Endothelial cell of umbilical vein (primary cell): ENCODE results near the gene AOC2. TPM values are rescaled to one million over a fixed set of nuclear protein-coding genes. Genes with fewer than 3 reads are reported as not detected.

ENCODE experiments used
- BruUV-seq: library from RNA; stranded (reverse); fragments of 400-500 nt; replicated peaks from 2 replicates; lab custom pipeline; 2021; lab: Mats Ljungman, UMichigan
- CTCF ChIA-PET: fragments of 300-600, 350-600 bp; sonication (Branson Sonifier 250); formaldehyde crosslinking; loops from one replicate; lab custom pipeline; 2021; ENCODE audit warnings: antibody characterized with exemption, inconsistent platforms; lab: Charles Lee
- POLR2A ChIA-PET: fragments of 300-600, 350-600 bp; sonication (Branson Sonifier 250); formaldehyde crosslinking; loops from one replicate; lab custom pipeline; 2021; ENCODE audit warnings: antibody characterized with exemption, inconsistent platforms; lab: Charles Lee
- DNase-seq: peaks from one replicate; pipeline ENCODE4 v3.0.0-alpha.2; 2011; ENCODE audit warnings: low read depth, low spot score
- FAIRE-seq: peaks from 2 replicates; lab custom pipeline; 2011; peaks lifted over from hg19 to GRCh38; lab: Jason Lieb, UNC
- H2AFZ ChIP-seq: 2 replicates; pipeline ENCODE4 v1.6.0; 2012; ENCODE audit warnings: low read depth, low read length, control low read depth, inconsistent platforms
- H3K27ac ChIP-seq: 2 replicates; pipeline ENCODE4 v1.5.1; 2011; ENCODE audit warnings: low read depth, mild to moderate bottlenecking, control low read depth, low read length, moderate library complexity; ENCODE audit not compliant: insufficient read depth
- H3K27me3 ChIP-seq, 2 experiments: 2 replicates each; pipeline versions ENCODE4 v1.6.0 to v1.6.1; 2011; ENCODE audit warnings: low read length in 2 of 2, mixed read lengths in 1 of 2; ENCODE audit not compliant: control insufficient read depth in 2 of 2, insufficient read depth in 2 of 2
- H3K36me3 ChIP-seq, 2 experiments: 2 replicates in 1 of 2; 3 replicates in 1 of 2; pipeline ENCODE4 v1.5.1; 2011; ENCODE audit warnings: low read length in 2 of 2, mild to moderate bottlenecking in 1 of 2, moderate library complexity in 1 of 2; ENCODE audit not compliant: control insufficient read depth in 2 of 2, insufficient read depth in 2 of 2; ENCODE audit errors: extremely low read depth in 1 of 2
- H3K4me1 ChIP-seq: 3 replicates; pipeline ENCODE4 v1.5.1; 2011; ENCODE audit warnings: mild to moderate bottlenecking, low read length; ENCODE audit not compliant: control insufficient read depth, insufficient read depth; ENCODE audit errors: extremely low read depth
- H3K4me2 ChIP-seq: 2 replicates; pipeline ENCODE4 v1.6.1; 2011; ENCODE audit warnings: low read length, control low read depth, mixed read lengths; ENCODE audit not compliant: insufficient read depth
- H3K4me3 ChIP-seq, 3 experiments: fragments of 200-600 bp in 1 of 3; sonication (generic), shearing (Covaris generic) in 1 of 3; replicated peaks in 1 of 3; 2 replicates each; pipeline ENCODE4 v1.5.1; 2011 to 2016; ENCODE audit warnings: control low read depth in 3 of 3, low read length in 3 of 3, mild to moderate bottlenecking in 2 of 3, inconsistent platforms in 1 of 3, low read depth in 1 of 3, moderate library complexity in 1 of 3; ENCODE audit not compliant: insufficient read depth in 1 of 3
- H3K79me2 ChIP-seq: 2 replicates; pipeline ENCODE4 v1.6.0; 2012; ENCODE audit warnings: low read length, inconsistent platforms; ENCODE audit not compliant: control insufficient read depth, insufficient read depth
- H3K9ac ChIP-seq: replicated peaks from 2 replicates; pipeline ENCODE3; 2011; ENCODE audit warnings: low read length, control low read depth; ENCODE audit not compliant: insufficient read depth; ENCODE audit errors: extremely low read depth
- H3K9me1 ChIP-seq: replicated peaks from 3 replicates; pipeline ENCODE4 v1.6.0; 2011; ENCODE audit warnings: mild to moderate bottlenecking, low read length; ENCODE audit not compliant: control insufficient read depth, insufficient read depth; ENCODE audit errors: extremely low read depth
- H3K9me3 ChIP-seq: replicated peaks from 2 replicates; pipeline ENCODE4 v1.5.1; 2012; ENCODE audit warnings: low read length, inconsistent platforms; ENCODE audit not compliant: control insufficient read depth, insufficient read depth
- H4K20me1 ChIP-seq: replicated peaks from 2 replicates; pipeline ENCODE3; 2011; ENCODE audit warnings: mild to moderate bottlenecking, low read length; ENCODE audit not compliant: control insufficient read depth, insufficient read depth; ENCODE audit errors: extremely low read depth
- CTCF ChIP-seq, 2 donors: IDR thresholded peaks; 1 replicate in 1 of 2; 2 replicates in 1 of 2; pipeline ENCODE4 v1.5.1; 2011; ENCODE audit warnings: low read length in 2 of 2, mild to moderate bottlenecking in 2 of 2, moderate library complexity in 2 of 2, control low read depth in 1 of 2, inconsistent platforms in 1 of 2, low read depth in 1 of 2; ENCODE audit not compliant: insufficient read depth in 1 of 2; ENCODE audit errors: extremely low read depth in 1 of 2
- EZH2 ChIP-seq: IDR thresholded peaks from 2 replicates; pipeline ENCODE4 v1.6.1; 2012; ENCODE audit warnings: borderline replicate concordance, low read depth, mild to moderate bottlenecking, moderate library complexity, low read length, inconsistent platforms; ENCODE audit not compliant: severe bottlenecking
- FOS ChIP-seq: IDR thresholded peaks from 2 replicates; pipeline ENCODE4 v1.6.1; 2011; ENCODE audit warnings: mild to moderate bottlenecking, low read length, moderate library complexity, borderline replicate concordance; ENCODE audit not compliant: insufficient read depth
- GATA2 ChIP-seq: IDR thresholded peaks from 2 replicates; pipeline ENCODE4 v1.7.0; 2011; ENCODE audit warnings: low read depth, mild to moderate bottlenecking, moderate library complexity, mixed read lengths, low read length; ENCODE audit not compliant: insufficient read length, insufficient read depth
- JUN ChIP-seq: IDR thresholded peaks from 2 replicates; pipeline ENCODE4 v1.6.1; 2011; ENCODE audit warnings: borderline replicate concordance, low read depth; ENCODE audit not compliant: insufficient read length, insufficient read depth
- MAX ChIP-seq: IDR thresholded peaks from 2 replicates; pipeline ENCODE4 v1.6.1; 2011; ENCODE audit not compliant: insufficient read depth, insufficient read length
- MYC ChIP-seq: IDR thresholded peaks from one replicate; pipeline ENCODE4 v1.6.1; 2011; ENCODE audit warnings: mild to moderate bottlenecking, low read depth, low read length
- POLR2A ChIP-seq: IDR thresholded peaks from 2 replicates; pipeline ENCODE4 v1.6.1; 2012; ENCODE audit warnings: low read depth, mild to moderate bottlenecking, control low read depth, low read length
- POLR2AphosphoS5 ChIP-seq: IDR thresholded peaks from 2 replicates; pipeline ENCODE4 v1.6.1; 2012; ENCODE audit warnings: low read depth, mild to moderate bottlenecking, control low read depth, low read length, moderate library complexity; ENCODE audit not compliant: insufficient read depth
- dilution Hi-C: fragments of 300-500 bp; cut with MboI; formaldehyde crosslinking; loops from one replicate; pipeline ENCODE4 v1.15.0; 2019; ENCODE audit warnings: low sequenced_read_pairs; ENCODE audit not compliant: extremely low pct_ligation_motif_present
- intact Hi-C: fragments of 100-400 bp; cut with micrococcal nuclease; formaldehyde crosslinking; loops from one replicate; pipeline ENCODE4 v1.10.0; 2022
- polyA plus RNA-seq, 4 experiments: library from polyadenylated mRNA; depleted of rRNA in 3 of 4; stranded (reverse) in 3 of 4; unstranded in 1 of 4; fragments of >200 nt; gene quantifications; 2 replicates each; pipeline versions ENCODE4 v1.2.1 to v1.2.3, GENCODE V29; 2011 to 2012; ENCODE audit warnings: missing spikeins in 1 of 4
- total RNA-seq: library from RNA; stranded (reverse); gene quantifications from 2 replicates; pipeline ENCODE4 v1.2.3, GENCODE V29; 2021

AOC2 gene
- total and polyA plus RNA-seq, 2 donors (not counting 3 experiments of a cell fraction or from before 2014, with no cell fraction given) = 0.62 to 1.9 TPM

- TF ChIP-seq GATA2 (no peak), MYC (no peak), JUN (no peak), POLR2A (no peak), CTCF (IDR thresholded peaks at IDR 0.05; ENCODE audit: extremely low read depth in 1 of 2, insufficient read depth in 1 of 2, low read depth in 1 of 2, low read length in 2 of 2) (no peak), MAX (no peak), EZH2 (no peak), FOS (no peak), POLR2AphosphoS5 (no peak)
- Histone ChIP-seq H4K20me1 (no peaks in the 10 kb centered on the region), H3K4me2 (no peak overlapping the region), H3K4me3 (no peak overlapping the region), H3K79me2 (no peaks in the 10 kb centered on the region), H3K36me3 (peaks cover 0 to 2% of the 10 kb centered on the region in 2 experiments), H3K27me3 (no peaks in the 10 kb centered on the region), H3K9me1 (no peaks in the 10 kb centered on the region), H2AFZ (no peak overlapping the region), H3K9me3 (no peaks in the 10 kb centered on the region), H3K4me1 (peaks cover 11% of the 10 kb centered on the region), H3K27ac (no peak overlapping the region), H3K9ac (no peak overlapping the region)
- ChIA-PET CTCF (interaction anchor here (1.3 kb wide), 1 partner anchor 29 kb away, joined by 5 read pairs; the partner anchor contains the start of gene BECN1), POLR2A (no interaction called here)
- no TSS peak for BruUV-seq
- dilution Hi-C loops (no loop called here), intact Hi-C loops (no loop called here)
- FAIRE-seq (no peak), DNase-seq (no peak)
These were observed 48.9 kb upstream of the AOC2 start for GRCh38 chr17:42795465-42795864.
